H1 (cell line): ENCODE data around the gene SMAD6. TPM values are rescaled to one million over a fixed set of nuclear protein-coding genes. Genes with fewer than 3 reads are reported as not detected.

ENCODE experiments used
- ATF3 ChIP-seq: IDR thresholded peaks from 2 replicates; pipeline ENCODE4 v1.6.1; 2011; ENCODE audit warnings: low read depth, mild to moderate bottlenecking, low read length; ENCODE audit not compliant: insufficient read depth
- BRCA1 ChIP-seq: IDR thresholded peaks from 2 replicates; pipeline ENCODE4 v1.6.1; 2012; ENCODE audit warnings: low read depth, low read length, improper control_type of control experiment
- CBX5 ChIP-seq: fragments of 300-800, 300-1000 bp; sonication (generic); IDR thresholded peaks from 2 replicates; pipeline ENCODE4 v1.7.1; 2016; ENCODE audit warnings: antibody characterized with exemption, low read length, low read depth
- CHD7 ChIP-seq: fragments of 300-600 bp; sonication (generic); IDR thresholded peaks from 2 replicates; pipeline ENCODE4 v1.7.1; 2012; ENCODE audit warnings: low read length, moderate library complexity, mild to moderate bottlenecking, inconsistent platforms; ENCODE audit not compliant: insufficient replicate concordance
- HDAC2 ChIP-seq, 2 experiments: fragments of 300-600 bp in 1 of 2; sonication (generic) in 1 of 2; IDR thresholded peaks; 2 replicates each; pipeline ENCODE4 v1.6.1; 2011 to 2012; ENCODE audit warnings: low read depth in 2 of 2, low read length in 2 of 2, mild to moderate bottlenecking in 2 of 2, moderate library complexity in 2 of 2, borderline replicate concordance in 1 of 2, inconsistent platforms in 1 of 2
- JUN ChIP-seq: IDR thresholded peaks from 2 replicates; pipeline ENCODE4 v1.6.1; 2011; ENCODE audit warnings: low read depth, mild to moderate bottlenecking, improper control_type of control experiment, low read length
- MAFK ChIP-seq: IDR thresholded peaks from 2 replicates; pipeline ENCODE4 v1.6.1; 2012; ENCODE audit warnings: low read depth, mild to moderate bottlenecking, improper control_type of control experiment, low read length
- POLR2A ChIP-seq, 2 experiments: IDR thresholded peaks; 1 replicate in 1 of 2; 2 replicates in 1 of 2; pipeline ENCODE4 v1.6.1; 2011; ENCODE audit warnings: low read depth in 2 of 2, low read length in 2 of 2, mild to moderate bottlenecking in 2 of 2; ENCODE audit errors: control extremely low read depth in 1 of 2
- RAD21 ChIP-seq, 2 experiments: IDR thresholded peaks in 1 of 2; conservative IDR thresholded peaks in 1 of 2; 2 replicates each; pipeline ENCODE4 v1.6.1; 2011; ENCODE audit warnings: low read depth in 2 of 2, low read length in 2 of 2, improper control_type of control experiment in 1 of 2, inconsistent platforms in 1 of 2, mild to moderate bottlenecking in 1 of 2, moderate library complexity in 1 of 2
- SIX5 ChIP-seq: IDR thresholded peaks from 2 replicates; pipeline ENCODE4 v1.6.1; 2011; ENCODE audit warnings: mild to moderate bottlenecking, low read depth, low read length
- TAF7 ChIP-seq: optimal IDR thresholded peaks from 2 replicates; pipeline ENCODE3; 2011; ENCODE audit warnings: low read depth, mild to moderate bottlenecking, inconsistent platforms, low read length, moderate library complexity, borderline replicate concordance
- polyA plus RNA-seq, 7 experiments: library from polyadenylated mRNA; depleted of rRNA in 3 of 7; stranded (reverse) in 5 of 7; unstranded in 2 of 7; fragments of >200 nt in 5 of 7; fragments of 200-250 nt in 2 of 7; gene quantifications; 1 replicate in 5 of 7; 2 replicates in 1 of 7; 4 replicates in 1 of 7; pipeline versions ENCODE4 v1.2.1 to v1.2.3, GENCODE V29; 2011 to 2013; ENCODE audit warnings: missing spikeins in 2 of 7, mixed read lengths in 2 of 7
- total RNA-seq: library from RNA; stranded (reverse); fragmentation: NEBNext Ultra II Directional; extraction: Animal tissue kit (Norgen Biotek cat#: 25700); gene quantifications from 2 replicates; pipeline ENCODE4 v1.2.1, GENCODE V29; 2021

The SMAD6 gene
- total and polyA plus RNA-seq, 2 of the 8 experiments (the other 6 are each of a cell fraction or from before 2014, with no cell fraction given), result 1.8 to 7.0 TPM

GRCh38 chr15:66751579-66751978, 49.5 kb downstream of the SMAD6 start (continued):
- no peak for TF ChIP-seq CHD7
- TF ChIP-seq MAFK, result no peak
- no peak for TF ChIP-seq ATF3
- no peak for TF ChIP-seq TAF7
- TF ChIP-seq POLR2A (IDR thresholded peaks at IDR 0.05; ENCODE audit: control extremely low read depth in 1 of 2, low read depth in 2 of 2, low read length in 2 of 2), result no peak
- TF ChIP-seq HDAC2 (IDR thresholded peaks at IDR 0.05; ENCODE audit: borderline replicate concordance in 1 of 2, low read depth in 2 of 2, low read length in 2 of 2), result no peak
- TF ChIP-seq BRCA1, result no peak
- no peak for TF ChIP-seq CBX5
- TF ChIP-seq SIX5, result no peak
- no peak for TF ChIP-seq RAD21 (IDR thresholded peaks at IDR 0.05 in 1 of 2, conservative IDR thresholded peaks at IDR 0.05 in 1 of 2; ENCODE audit: low read depth in 2 of 2, low read length in 2 of 2)
- TF ChIP-seq JUN, result no peak
